CD4-positive, alpha-beta T cell (primary cell): ENCODE measurements around the gene FOXA1. TPM values are rescaled to one million over a fixed set of nuclear protein-coding genes. Genes with fewer than 3 reads are reported as not detected.

Source experiments
- ATAC-seq: fragments of 200-7000 bp; cut with Tn5 transposase; one replicate; pipeline ENCODE4 v1.10.0; 2022; ENCODE audit warnings: mild to moderate bottlenecking; ENCODE audit not compliant: poor library complexity
- CTCF ChIA-PET: fragments of 350-600 bp; sonication (Branson Sonifier 250); formaldehyde crosslinking; loops from one replicate; lab custom pipeline; 2021; ENCODE audit warnings: antibody characterized with exemption, inconsistent platforms; lab: Charles Lee
- POLR2A ChIA-PET: fragments of 350-600 bp; sonication (Branson Sonifier 250); formaldehyde crosslinking; loops from one replicate; lab custom pipeline; 2021; ENCODE audit warnings: antibody characterized with exemption, inconsistent platforms; lab: Charles Lee
- DNase-seq, 14 experiments: peaks; one replicate each; pipeline ENCODE4 v3.0.0-alpha.2; 2013 to 2020; ENCODE audit warnings: mixed read lengths in 2 of 14
- H3K27ac ChIP-seq, 2 donors: one replicate each; pipeline versions ENCODE4 v1.5.1 to v1.7.0; 2013; ENCODE audit warnings: low read length in 2 of 2, low read depth in 1 of 2, mild to moderate bottlenecking in 1 of 2
- H3K27me3 ChIP-seq, 2 experiments: 1 replicate in 1 of 2; 2 replicates in 1 of 2; pipeline versions ENCODE4 v1.6.1 to v1.7.0; 2013; ENCODE audit warnings: low read length in 2 of 2, control low read depth in 1 of 2, mild to moderate bottlenecking in 1 of 2, moderate library complexity in 1 of 2; ENCODE audit not compliant: insufficient read depth in 2 of 2, control insufficient read depth in 1 of 2
- H3K36me3 ChIP-seq: one replicate; pipeline ENCODE4 v1.6.1; 2013; ENCODE audit warnings: low read length, control low read depth; ENCODE audit not compliant: insufficient read depth
- H3K4me1 ChIP-seq: one replicate; pipeline ENCODE4 v1.6.1; 2013; ENCODE audit warnings: low read length, control low read depth; ENCODE audit not compliant: insufficient read depth
- H3K4me3 ChIP-seq: one replicate; pipeline ENCODE4 v1.5.1; 2013; ENCODE audit warnings: mild to moderate bottlenecking, low read length, moderate library complexity
- H3K9me3 ChIP-seq, 2 experiments: 1 replicate in 1 of 2; 2 replicates in 1 of 2; pipeline versions ENCODE4 v1.6.1 to v1.7.0; 2013; ENCODE audit warnings: low read length in 2 of 2, mild to moderate bottlenecking in 2 of 2, control low read depth in 1 of 2, moderate library complexity in 1 of 2; ENCODE audit not compliant: control insufficient read depth in 1 of 2, insufficient read depth in 1 of 2
- H3K27ac Mint-ChIP-seq: one replicate; pipeline ENCODE4 v1.8.0; 2020; ENCODE audit warnings: mixed read lengths
- H3K27me3 Mint-ChIP-seq: one replicate; pipeline ENCODE4 v1.8.0; 2021; ENCODE audit warnings: mixed read lengths
- H3K36me3 Mint-ChIP-seq: one replicate; pipeline ENCODE4 v1.8.0; 2021; ENCODE audit warnings: low read depth, mixed read lengths
- H3K4me1 Mint-ChIP-seq: one replicate; pipeline ENCODE4 v1.8.0; 2021; ENCODE audit warnings: low read depth, mixed read lengths
- H3K4me3 Mint-ChIP-seq: one replicate; pipeline ENCODE4 v1.8.0; 2020; ENCODE audit warnings: mild to moderate bottlenecking, mixed read lengths
- H3K9me3 Mint-ChIP-seq: one replicate; pipeline ENCODE4 v1.8.0; 2020; ENCODE audit warnings: mixed read lengths
- CTCF ChIP-seq: fragments of 200-600 bp; IDR thresholded peaks from one replicate; pipeline ENCODE4 v1.8.0; 2022; ENCODE audit warnings: antibody characterized with exemption, mild to moderate bottlenecking
- intact Hi-C, 2 experiments: fragments of 100-400 bp; cut with DNase I in 1 of 2; cut with micrococcal nuclease in 1 of 2; formaldehyde crosslinking; loops; one replicate each; pipeline versions ENCODE4 v1.15.1 to v1.9.0; 2023 to 2025; cut with DNase I, micrococcal nuclease
- total RNA-seq, 174 experiments: library from RNA in 2 of 174; stranded (reverse) in 2 of 174; gene quantifications; one replicate each; pipeline ENCODE4 v1.2.3 and lab custom pipeline; 2021 to 2026

The FOXA1 gene
- total RNA-seq, 2 experiments from 2014 or later = not detected

GRCh38 chr14:37641117-37641516, 46.1 kb upstream of the FOXA1 start:
- POLR2A ChIA-PET = no interaction called here
- Mint-ChIP-seq H3K36me3 (no peaks in the 10 kb centered on the region), H3K27me3 (no peaks in the 10 kb centered on the region)

GRCh38 chr14:37638599-37638998, 43.5 kb upstream of the FOXA1 start:
- Mint-ChIP-seq H3K36me3 (no peaks in the 10 kb centered on the region), H3K4me3 (no peak overlapping the region), H3K9me3 (peaks cover 11% of the 10 kb centered on the region), H3K27ac (no peak overlapping the region), H3K27me3 (no peaks in the 10 kb centered on the region), H3K4me1 (no peaks in the 10 kb centered on the region)
- TF ChIP-seq CTCF = no peak
- H3K9me3 ChIP-seq = no peaks in the 10 kb centered on the region
- POLR2A ChIA-PET = no interaction called here
- no peaks in the 10 kb centered on the region for H3K36me3 ChIP-seq
- no peaks in the 10 kb centered on the region for H3K4me1 ChIP-seq
- no peak overlapping the region for H3K4me3 ChIP-seq
- no peak overlapping the region for H3K27ac ChIP-seq
- intact Hi-C loops = no loop called here
- DNase-seq = no peak
- CTCF ChIA-PET = no interaction called here
- H3K27me3 ChIP-seq = no peaks in the 10 kb centered on the region
- no peak for ATAC-seq

More at GRCh38 chr14:37641117-37641516, 46.1 kb upstream of the FOXA1 start:
- no peak overlapping the region for H3K4me3 ChIP-seq
- ATAC-seq = no peak
- H3K4me3 Mint-ChIP-seq = no peak overlapping the region
- DNase-seq = no peak
- H3K27ac Mint-ChIP-seq = no peak overlapping the region
- intact Hi-C loops = no loop called here
- no peak for TF ChIP-seq CTCF
- H3K4me1 Mint-ChIP-seq = no peaks in the 10 kb centered on the region
- no peaks in the 10 kb centered on the region for H3K9me3 ChIP-seq
- H3K36me3 ChIP-seq = no peaks in the 10 kb centered on the region
- H3K4me1 ChIP-seq = no peaks in the 10 kb centered on the region
- CTCF ChIA-PET = no interaction called here
- peaks cover 4% of the 10 kb centered on the region for H3K9me3 Mint-ChIP-seq
- no peak overlapping the region for H3K27ac ChIP-seq
- no peaks in the 10 kb centered on the region for H3K27me3 ChIP-seq

GRCh38 chr14:37637341-37637740, 42.3 kb upstream of the FOXA1 start:
- CTCF ChIA-PET = no interaction called here
- no peak overlapping the region for H3K4me3 Mint-ChIP-seq
- intact Hi-C loops = no loop called here

More at GRCh38 chr14:37637341-37637740, 42.3 kb upstream of the FOXA1 start:
- no peak for DNase-seq
- Mint-ChIP-seq H3K27me3 (no peaks in the 10 kb centered on the region), H3K27ac (no peak overlapping the region), H3K9me3 (peaks cover 11% of the 10 kb centered on the region), H3K36me3 (no peaks in the 10 kb centered on the region), H3K4me1 (no peaks in the 10 kb centered on the region)
- no peaks in the 10 kb centered on the region for H3K27me3 ChIP-seq
- no peaks in the 10 kb centered on the region for H3K36me3 ChIP-seq
- H3K27ac ChIP-seq = no peak overlapping the region
- POLR2A ChIA-PET = no interaction called here
- no peak for ATAC-seq
- no peaks in the 10 kb centered on the region for H3K4me1 ChIP-seq
- no peak for TF ChIP-seq CTCF
- peaks cover 0 to 10% of the 10 kb centered on the region in 2 experiments for H3K9me3 ChIP-seq
- H3K4me3 ChIP-seq = no peak overlapping the region
